ENCODE measurements around the gene PYGB.
"Not testable (repeated sequence)": the region's sequence is repeated elsewhere in the genome, so short reads cannot be mapped to it uniquely, and the experiment has no call there.

Gene PYGB

DNA sequence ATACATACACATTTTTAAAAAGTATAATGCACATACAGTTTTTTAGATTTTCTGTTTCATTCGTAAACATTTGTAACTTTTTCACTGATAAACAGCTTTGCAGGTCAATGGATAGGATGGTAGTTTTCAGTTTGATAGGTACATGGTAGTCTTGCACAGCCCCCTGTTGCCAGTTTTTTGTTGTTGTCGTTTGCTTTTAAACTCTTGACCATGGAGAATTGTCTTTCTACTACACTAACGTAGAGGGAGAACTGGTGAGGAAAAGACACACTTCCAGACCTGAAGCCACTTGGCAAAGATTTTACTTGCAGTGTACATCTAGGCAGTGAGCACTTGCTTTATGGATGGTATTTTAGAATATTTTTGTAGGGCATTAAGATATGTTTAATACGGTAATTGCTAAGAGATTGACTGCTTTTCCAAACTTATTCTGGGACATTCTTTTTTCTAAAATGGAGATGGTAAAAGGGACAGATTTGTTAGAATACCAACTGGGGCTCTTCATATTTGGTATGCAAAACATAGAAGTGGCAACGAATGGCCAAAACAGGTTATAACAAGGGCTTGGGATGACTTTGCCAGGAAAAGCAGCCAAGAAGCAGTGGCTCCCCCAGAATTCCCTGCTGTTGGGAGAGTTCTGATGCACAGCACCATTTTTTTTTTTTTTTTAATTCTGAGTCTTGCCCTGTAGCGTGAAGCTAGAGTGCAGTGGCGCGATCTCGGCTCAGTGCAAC, 1.5 kb downstream of the PYGB start:
- DNase-seq: no peak

DNA sequence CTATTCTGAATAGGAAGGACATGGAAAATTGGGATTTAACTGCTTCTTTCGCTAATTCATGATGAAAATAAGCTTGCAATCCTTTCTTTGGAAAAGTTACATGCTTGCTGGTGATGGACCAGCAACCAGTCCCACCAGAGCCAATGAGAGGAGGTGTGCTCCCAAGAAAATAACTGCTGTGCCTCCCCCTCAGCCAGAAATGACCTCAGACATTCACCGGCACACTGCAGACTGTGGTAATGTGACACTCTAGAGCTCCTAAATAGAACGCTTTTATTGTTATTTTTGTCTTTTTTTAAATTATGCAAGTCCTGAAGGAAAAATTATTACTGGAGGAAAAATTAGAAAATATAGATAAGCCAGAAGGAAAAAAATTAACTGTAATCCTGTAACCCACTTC, 2.6 kb downstream of the PYGB start:
- no peak for DNase-seq

DNA sequence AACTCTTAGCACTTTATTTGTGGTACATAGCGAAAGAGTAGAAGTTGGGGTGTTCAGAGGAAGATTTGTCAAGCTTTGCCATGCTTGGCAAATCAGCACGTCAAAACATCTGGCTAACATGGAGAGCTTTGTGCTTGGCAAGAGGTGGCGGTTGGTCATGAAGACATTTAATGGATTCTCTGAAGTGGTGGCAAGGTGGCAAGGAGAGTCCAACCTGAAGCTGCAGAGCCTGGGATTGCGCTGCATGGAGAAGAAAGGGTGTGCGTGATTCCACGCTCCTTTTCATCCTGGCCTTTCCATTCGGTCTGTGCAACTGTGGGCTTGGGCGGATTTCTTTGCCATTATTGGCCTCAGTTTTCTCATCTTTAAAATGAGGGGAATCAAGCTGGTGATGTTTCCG, 3.1 kb downstream of the PYGB start:
- DNase-seq: no peak

DNA sequence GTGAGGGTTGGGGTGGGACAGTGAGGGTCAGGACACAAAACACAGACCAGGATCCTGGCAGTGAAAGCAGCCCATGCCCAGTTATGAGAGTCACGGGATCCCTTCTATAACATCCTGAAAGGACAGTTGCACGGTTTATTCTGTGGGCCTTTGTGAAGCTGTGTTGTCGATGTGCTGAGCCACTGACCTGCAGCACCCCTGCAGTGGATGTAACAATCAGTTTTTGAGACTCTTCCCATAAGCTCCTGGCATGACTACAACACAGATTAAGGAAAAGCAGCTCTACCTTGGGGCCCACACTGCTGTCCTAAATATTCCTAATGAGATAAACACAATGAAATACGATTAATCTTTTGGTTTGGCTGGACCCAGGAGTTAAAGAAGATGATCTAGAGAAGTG, 3.7 kb downstream of the PYGB start:
- no peak for DNase-seq

DNA sequence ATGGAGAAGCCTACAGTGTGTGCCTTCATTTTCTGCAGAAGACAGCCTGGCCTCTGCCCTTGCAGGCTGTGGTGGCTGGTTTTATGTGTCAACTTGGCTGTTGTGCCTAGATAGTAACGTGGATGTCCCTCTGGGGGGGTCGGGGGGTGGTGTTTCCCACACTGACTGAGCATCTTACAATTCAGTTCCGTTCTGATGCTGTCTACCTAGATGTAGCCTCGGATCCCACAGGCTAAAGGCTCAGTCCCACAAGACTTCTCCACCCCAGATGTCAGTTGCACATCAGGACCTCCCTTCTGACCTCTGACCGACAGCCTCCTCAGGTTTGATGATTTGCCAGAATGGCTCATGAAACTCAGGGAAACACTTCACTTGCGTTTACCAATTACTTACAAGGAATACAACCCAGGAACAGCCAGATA, 4.4 kb downstream of the PYGB start:
- DNase-seq: no peak

DNA sequence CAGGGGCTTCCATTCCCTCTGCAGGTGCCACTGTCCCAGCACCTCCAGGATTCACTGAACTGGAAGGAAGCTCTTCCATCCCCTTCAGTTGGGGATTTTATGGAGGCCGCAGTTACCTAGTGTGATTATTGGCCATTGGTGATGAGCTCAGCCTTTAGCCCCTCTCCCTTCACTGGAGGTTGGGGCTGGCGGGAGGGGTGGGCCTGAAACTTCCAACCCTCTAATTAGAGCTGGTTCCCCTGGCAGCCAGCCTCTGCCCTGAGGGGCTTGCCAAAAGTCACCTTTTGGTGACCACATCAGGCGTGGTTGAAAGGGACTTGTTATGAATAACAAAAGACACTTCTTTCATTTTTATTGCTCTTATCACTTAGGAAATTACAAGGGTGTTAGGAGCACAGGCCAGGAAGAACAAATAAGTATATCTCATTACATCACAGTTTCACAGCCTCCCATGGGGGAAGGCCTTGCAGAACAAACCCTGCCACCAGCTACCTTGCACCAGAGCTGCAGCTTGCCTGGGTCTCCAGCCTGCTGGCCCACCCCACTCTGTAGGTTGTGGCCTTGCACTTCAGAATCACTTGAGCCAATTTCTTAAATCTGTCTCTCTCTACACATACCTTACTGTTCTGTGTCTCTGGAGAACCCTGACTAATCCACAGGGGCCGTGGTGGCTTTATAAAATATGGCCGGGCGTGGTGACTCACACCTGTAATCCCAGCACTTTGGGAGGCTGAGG, 5.0 kb downstream of the PYGB start:
- no peak for DNase-seq

DNA sequence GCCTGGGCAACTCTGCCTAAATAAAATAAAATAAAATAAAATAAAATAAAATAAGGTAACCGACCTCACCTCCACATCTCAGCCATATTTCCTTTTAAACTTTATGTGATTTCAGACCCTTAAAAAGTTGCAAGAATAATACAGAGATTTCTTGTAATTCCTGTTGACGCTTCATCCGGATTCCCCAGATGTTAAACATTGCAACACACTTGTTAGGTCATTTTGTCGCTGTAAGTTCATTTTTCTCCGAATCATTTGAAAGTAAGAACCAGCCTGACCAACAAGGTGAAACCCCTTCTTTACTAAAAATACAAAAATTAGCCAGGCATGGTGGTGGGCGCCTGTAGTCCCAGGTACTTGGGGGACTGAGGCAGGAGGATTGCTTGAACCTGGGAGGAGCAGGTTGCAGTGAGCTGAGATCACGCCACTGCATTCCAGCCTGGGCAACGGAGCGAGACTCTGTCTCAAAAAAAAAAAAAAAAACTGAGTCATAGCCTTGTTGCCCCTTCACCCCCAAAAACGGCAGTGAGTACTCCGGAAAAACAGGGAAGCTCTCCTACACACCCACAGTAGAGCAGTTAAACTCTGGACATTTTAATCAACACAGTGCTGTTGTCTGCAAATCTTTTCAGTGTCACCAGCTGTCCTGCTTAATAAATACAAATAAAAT, 5.9 kb downstream of the PYGB start:
- DNase-seq: no peak

DNA sequence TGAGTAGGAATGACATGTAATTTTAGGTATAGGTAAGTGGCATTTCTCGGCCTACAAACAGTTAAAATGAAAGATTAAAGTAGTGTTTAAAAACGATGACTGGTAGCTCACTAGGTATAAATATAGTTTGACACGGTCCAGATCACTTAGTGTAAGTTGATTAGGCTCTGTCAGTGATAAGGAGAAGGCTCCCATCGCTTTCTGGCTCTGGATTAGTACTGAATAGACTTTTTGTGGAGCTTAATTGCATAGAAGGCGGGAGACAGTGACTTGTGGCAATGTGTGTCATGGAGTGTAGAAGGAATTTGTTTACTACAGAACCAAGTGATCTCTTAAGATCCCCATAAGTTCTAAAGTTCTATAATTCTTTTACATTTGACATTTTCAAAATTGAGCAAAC, 6.7 kb downstream of the PYGB start:
- no peak for DNase-seq

DNA sequence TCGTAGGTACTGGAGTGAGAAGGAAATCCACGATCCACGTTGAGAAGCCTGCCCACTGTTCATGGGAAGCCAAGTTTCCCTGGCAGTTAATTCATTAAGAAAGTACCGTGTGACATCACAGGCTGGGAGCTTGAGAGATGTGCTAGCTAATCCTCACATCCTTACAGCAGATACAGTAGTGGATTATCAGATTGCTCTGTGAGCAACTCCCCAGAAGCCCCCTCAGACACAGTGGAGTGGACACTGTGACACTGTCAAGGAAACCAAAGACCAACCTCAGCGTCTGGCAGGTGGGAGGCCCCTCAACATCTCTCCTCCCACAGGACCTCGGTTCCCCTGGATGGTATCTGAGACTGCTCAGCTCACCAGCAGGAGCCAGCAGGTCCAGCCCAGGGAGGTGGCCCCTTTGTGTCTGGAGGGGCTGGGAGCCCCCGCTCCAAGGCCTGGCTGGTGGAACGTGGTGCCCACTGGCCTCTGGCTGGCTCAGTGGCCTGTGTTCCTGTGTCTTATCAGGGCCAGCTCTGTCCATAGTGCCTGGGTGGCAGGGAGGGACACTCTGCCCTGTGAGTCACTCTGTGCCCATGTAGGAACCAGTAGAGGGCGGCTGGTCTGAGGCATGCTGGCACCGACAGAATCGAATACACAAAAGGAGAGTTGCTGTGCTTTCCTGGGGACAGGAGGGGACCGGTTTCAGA, 7.2 kb downstream of the PYGB start:
- no peak for DNase-seq

DNA sequence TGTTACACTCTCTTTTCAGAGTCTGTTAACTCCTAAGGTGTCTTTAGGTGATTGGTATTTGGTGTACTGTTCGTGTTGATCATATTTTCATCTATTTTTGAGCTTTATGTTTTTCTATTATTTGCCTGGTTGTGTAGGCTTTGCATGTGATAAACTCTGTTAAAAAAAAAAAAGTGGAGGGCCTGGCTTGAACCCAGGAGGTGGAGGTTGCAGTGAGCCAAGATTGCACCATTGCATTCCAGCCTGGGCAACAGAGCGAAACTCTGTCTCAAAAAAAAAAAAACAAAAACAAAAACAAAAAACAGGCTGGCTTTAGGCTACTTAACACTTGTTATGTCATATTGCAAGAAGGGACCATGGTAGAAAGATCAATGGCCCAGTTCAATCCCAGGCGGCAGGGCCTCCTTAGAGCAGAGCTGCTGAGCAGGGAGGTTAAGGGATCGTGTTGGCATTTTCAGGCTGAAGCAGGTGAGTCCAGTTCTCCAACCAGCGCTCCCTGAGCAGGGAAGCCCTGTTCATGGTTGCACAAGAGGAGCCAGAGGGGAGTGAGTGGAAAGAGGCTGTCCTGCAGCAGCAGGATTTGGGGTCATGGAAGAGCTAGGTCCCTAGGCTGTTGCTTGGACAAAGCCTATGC, 8.5 kb downstream of the PYGB start:
- no peak for DNase-seq

DNA sequence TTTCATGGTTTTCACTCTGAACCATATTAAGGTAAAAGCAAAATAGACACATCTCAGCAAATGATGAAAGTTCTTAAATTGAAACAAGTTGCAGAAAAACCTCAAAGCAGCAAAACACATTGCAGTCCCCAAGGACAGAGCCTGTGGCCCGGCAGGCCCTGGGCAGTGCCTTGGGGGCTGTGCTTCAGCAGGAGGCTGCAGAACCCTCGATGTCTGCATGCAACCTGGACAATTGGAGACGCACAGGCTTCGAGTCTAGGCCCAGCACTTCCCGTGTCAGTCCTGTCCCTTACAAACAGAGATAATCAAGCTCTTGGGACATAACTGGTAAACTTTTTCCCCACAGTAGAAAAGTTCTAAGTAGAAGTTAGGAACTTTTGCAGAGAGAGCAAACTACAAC, 9.2 kb downstream of the PYGB start:
- DNase-seq: no peak

DNA sequence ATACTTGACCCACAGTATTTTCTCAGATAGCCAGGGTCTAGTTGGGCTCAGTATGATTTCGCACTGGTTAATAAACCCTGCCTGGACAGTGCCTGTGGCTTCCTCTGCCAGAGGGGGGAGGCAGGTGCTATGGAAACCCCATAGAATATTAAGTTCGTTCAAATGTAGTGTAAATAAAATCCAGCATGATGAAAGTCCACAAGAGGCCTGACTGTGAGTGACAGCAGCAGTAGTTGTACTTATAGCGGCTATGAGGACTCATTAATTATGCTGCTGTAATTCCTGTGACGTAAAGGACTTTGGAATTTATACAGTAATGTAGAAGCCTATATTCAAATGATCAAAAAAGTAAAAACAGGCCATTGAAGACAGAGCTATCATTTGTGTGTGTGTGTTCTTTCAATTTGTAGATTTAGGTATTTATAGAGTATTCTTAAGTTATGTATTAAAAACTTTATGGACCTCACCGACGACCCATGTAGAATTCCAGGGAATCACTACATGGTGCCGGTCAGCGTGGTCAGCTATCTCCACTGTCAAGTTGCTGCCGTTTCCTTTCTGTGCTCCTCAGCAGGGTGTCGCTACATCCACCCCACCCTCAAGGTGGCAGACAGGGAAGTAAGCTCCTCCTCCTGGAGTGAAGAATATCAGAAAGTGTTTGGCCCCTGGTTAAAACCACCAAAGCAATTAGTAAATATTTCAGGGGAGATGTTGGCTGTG, 10.0 kb downstream of the PYGB start:
- no peak for DNase-seq

DNA sequence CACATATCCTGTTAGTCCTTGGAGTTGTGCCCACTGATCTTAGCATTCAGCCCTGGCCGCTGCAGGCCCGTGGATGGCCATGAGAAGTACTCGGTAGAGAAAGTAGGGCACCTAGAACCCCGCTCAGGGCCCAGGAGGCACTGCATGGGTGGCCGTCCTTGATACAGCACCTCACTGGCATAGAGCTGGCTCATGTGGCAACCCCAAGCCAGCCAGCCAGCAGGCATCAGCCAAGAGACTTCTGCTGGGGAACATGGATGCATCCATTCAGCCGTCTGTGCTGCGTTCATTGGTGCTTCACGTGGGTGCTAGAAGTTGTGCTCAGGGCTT, 10.6 kb downstream of the PYGB start:
- DNase-seq: no peak

DNA sequence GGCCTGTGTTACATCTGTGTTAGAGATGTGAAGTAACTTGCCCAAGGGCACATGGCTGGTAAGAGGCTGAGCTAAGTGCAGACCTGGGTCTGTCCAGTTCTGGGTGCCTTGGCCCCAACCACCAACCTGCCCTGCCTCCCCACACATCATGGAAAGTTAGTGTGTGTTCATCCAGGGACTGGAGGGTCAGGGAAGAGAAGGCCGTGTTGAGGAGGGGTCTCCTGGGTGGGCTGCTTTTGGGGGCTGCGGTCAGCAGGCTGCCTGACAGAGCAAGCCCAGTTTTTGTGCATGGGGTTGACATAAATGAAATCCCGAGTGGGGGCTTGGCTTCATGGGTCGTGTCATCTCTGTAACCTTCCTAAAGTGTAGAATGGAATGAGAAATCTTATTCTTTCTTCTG, 10.9 kb downstream of the PYGB start:
- no peak for DNase-seq

DNA sequence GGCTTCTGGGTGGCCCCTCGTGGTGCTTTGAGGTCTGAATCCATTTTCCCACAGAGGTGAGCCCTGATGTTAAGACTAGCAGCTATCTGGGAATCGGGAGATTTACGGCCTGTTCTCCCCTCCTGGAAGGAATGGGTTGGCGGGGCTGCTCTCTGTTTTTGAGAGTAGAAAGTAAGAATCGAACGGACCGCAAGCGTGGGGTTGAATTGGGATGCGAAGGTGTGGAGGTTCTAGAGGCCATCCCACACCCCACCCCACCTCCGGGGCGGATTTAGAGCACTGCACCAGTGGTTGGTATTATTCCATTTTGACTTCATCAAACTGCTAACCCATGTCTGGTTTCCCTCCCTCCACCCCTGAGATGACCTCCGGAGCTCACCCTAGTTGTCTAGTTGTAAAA, 11.5 kb downstream of the PYGB start:
- no peak for DNase-seq

DNA sequence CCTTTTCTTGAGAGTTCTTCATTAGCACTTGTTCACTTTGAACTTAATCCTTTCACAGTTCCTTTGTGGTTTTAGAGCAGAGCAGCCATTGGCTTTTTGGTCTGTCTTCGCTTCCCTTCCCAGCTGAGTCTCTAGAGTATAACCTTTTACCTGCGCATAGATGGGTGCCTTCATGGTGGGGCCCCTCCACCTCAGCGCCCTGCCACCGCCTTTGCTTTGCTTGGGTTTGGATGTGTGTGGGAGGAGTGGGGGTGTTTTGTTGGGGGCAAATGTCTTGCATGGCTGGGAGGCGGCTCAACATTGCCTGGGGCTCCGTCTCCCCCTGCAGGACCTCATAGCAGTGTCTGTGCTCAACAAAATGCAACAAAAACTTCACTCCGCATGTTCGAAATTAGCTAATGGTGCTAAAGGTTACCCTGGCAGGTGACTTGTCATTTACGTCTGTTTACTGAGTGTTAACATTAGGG, 11.9 kb downstream of the PYGB start:
- DNase-seq: no peak

DNA sequence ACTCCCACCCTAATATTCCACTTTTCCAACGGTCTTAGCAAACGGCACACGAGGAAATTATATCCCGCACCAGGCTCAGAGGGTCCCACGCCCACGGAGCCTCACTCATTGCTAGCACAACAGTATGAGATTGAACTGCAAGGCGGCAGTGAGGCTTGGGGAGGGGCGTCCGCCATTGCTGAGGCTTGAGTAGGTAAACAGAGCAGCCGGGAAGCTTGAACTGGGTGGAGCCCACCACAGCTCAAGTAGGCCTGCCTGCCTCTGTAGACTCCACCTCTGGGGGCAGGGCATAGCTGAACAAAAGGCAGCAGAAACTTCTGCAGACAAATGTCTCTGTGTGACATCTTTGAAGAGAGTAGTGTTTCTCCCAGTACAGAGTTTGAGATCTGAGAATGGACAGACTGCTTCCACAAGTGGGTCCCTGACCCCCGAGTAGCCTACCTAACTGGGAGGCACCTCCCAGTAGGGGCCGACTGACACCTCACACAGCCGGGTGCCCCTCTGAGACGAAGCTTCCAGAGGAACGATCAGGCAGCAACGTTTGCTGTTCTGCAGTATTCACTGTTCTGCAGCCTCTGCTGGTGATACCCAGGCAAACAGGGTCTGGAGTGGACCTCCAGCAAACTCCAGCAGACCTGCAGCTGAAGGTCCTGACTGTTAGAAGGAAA, 13.0 kb downstream of the PYGB start:
- not testable (repeated sequence) for DNase-seq

DNA sequence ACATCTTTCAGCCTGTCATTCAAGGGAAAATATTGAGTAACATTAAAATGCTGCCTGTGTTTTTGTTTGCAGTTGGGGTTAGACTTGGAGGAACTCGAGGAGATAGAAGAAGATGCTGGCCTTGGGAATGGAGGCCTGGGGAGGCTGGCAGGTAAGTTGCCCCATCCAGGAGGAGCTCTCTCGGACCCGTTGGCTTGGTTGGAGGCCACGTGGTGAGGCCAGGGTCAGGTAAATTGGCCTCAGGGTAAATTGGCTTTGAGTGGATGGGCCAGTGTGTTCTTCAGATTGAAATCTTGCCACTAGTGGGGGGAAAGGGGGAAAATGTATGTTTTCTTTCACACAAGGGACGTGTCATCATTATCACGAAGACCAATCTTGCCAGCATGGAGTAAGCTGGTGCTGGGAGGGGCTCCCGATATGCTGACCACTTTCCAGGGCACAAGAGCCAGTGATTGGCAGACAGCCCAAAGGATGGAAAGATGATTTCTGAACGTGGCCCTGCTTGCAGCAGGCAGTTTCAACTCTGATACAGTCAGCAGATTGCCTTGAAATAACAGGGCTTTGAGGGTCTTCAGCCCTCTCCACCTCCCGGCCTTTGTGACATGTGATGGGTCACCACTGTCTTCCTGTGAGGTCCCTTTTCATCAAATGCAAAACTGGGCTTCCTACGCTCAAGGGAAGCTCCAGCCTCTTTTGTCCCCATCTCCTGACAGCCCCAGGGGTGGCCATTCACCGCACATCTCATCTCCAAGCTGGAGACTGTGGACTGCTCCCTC, 21.4 kb downstream of the PYGB start:
- DNase-seq: no peak

DNA sequence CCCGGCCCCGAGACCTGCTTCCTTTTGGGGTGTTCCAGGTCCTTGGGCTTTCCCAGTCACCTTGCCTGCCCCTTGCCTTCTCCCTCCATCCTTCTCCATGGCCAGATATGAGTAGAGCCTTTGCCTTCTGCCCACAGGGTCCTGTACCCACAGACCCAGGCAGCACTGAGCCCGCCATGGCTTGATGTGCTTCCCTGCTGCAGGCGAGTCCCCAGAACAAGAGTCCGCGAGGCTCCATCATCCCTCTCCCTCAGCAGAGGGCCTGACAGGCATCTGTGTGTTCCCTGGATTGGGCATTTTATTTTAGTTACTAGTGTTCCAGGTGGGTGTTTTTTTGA, 21.9 kb downstream of the PYGB start:
- no peak for DNase-seq

DNA sequence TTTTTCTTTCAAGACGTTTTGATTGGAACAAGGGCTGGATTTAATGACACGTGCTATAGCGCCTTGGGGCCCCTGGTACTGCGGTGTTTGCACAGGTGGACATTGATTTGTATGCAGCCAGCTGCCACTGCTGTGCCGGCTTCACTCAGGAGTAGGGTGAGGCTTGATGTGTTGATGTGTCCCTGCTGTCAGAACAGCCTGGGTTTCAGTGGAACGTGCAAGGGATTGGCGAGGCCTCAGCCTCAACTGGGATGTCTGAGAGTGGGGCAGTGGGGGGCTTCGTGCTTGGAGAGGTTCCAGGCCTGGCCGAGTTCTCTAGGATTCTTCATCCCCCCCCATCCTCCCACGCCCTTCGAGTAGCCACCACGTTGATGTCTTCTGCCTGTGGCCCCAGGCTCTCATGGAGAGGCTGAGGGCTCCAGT, 23.0 kb downstream of the PYGB start:
- DNase-seq: no peak
